GM10266 (cell line): ENCODE data around the gene NASP.

Experiments used
- DNase-seq: peaks from one replicate; pipeline ENCODE4 v3.0.0; 2012; ENCODE audit errors: extremely low spot score
- CTCF ChIP-seq: IDR thresholded peaks from 2 replicates; pipeline ENCODE4 v1.5.1; 2012; ENCODE audit warnings: mild to moderate bottlenecking, low read depth; ENCODE audit not compliant: control insufficient read depth, insufficient read depth; ENCODE audit errors: missing control alignments

NASP gene

GRCh38 chr1:45554198-45554597 is 29.6 kb upstream of the NASP start:
- DNase-seq: no peak
- no peak for TF ChIP-seq CTCF

GRCh38 chr1:45557422-45557944 is 26.4 kb upstream of the NASP start:
- TF ChIP-seq CTCF: no peak
- no peak for DNase-seq

GRCh38 chr1:45563843-45564242 is 20.0 kb upstream of the NASP start:
- no peak for DNase-seq
- TF ChIP-seq CTCF: no peak

- TF ChIP-seq CTCF: no peak
- DNase-seq: no peak
These were observed 17.1 kb upstream of the NASP start for GRCh38 chr1:45566722-45567121.

GRCh38 chr1:45567911-45568310 is 15.9 kb upstream of the NASP start:
- no peak for DNase-seq
- TF ChIP-seq CTCF: no peak

- TF ChIP-seq CTCF: no peak
- no peak for DNase-seq
These were observed 15.4 kb upstream of the NASP start for GRCh38 chr1:45568421-45568820.

GRCh38 chr1:45569571-45569961 is 14.3 kb upstream of the NASP start:
- TF ChIP-seq CTCF: no peak
- DNase-seq: no peak
